Keratinocyte (primary cell): ENCODE data around the gene NFE2L1.

Source experiments
- EZH2 ChIP-seq: IDR thresholded peaks from one replicate; pipeline ENCODE4 v1.6.1; 2012; ENCODE audit warnings: inconsistent platforms, mild to moderate bottlenecking, low read length, moderate library complexity
- TF ChIP-seq, protein P1 (sequence below), 3 experiments: IDR thresholded peaks in 1 of 3; conservative IDR thresholded peaks in 1 of 3; optimal IDR thresholded peaks in 1 of 3; 2 replicates in 2 of 3; 3 replicates in 1 of 3; pipeline versions ENCODE3 to v1.5.1; 2011; ENCODE audit warnings: low read length in 3 of 3, mild to moderate bottlenecking in 3 of 3, moderate library complexity in 2 of 3, control low read depth in 1 of 3, inconsistent platforms in 1 of 3; ENCODE audit not compliant: insufficient read depth in 2 of 3; ENCODE audit errors: extremely low read depth in 1 of 3

DNA sequence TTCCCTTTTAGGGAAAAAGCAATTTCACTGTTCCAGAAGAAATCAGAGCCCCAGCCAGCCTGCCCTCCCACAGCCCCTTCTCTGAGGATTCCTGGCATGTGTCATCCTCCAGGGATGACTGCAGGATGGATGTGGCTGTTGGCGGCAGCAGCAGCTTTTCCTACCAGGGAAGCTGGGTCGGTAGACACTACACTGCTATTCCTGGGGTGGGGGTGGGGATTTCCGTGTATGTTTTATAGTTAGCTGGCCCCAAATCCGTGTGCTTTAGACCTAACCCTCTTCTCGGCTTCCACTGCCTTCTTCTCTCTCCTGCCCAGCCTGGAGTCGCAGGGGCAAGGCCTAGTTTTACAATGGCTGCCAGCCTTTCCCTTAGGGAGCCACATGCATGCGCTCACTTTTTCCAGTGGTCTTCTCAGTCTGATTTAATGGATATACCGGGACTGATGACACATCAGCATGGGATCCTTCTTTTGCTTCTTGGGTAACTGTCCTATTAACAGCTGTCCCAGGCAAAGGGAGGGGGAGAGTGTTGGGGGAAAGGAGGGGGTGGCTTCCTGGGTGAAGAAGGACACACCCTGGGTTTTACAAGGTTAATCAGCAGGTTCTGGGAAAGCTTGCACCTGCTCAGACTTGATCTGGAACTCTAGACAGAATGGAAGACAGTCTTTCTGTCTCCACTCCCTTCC is 2.7 kb upstream of the NFE2L1 start:
- TF ChIP-seq, protein P1, sequence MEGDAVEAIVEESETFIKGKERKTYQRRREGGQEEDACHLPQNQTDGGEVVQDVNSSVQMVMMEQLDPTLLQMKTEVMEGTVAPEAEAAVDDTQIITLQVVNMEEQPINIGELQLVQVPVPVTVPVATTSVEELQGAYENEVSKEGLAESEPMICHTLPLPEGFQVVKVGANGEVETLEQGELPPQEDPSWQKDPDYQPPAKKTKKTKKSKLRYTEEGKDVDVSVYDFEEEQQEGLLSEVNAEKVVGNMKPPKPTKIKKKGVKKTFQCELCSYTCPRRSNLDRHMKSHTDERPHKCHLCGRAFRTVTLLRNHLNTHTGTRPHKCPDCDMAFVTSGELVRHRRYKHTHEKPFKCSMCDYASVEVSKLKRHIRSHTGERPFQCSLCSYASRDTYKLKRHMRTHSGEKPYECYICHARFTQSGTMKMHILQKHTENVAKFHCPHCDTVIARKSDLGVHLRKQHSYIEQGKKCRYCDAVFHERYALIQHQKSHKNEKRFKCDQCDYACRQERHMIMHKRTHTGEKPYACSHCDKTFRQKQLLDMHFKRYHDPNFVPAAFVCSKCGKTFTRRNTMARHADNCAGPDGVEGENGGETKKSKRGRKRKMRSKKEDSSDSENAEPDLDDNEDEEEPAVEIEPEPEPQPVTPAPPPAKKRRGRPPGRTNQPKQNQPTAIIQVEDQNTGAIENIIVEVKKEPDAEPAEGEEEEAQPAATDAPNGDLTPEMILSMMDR (optimal IDR thresholded peaks at IDR 0.05 in 1 of 3, IDR thresholded peaks at IDR 0.05 in 1 of 3, conservative IDR thresholded peaks at IDR 0.05 in 1 of 3; ENCODE audit: extremely low read depth in 1 of 3, insufficient read depth in 2 of 3, low read length in 3 of 3) = no peak
- TF ChIP-seq EZH2 = no peak
